Hepatocyte (in vitro differentiated cells): ENCODE data around the gene PRDM10. TPM values are rescaled to one million over a fixed set of nuclear protein-coding genes. Genes with fewer than 3 reads are reported as not detected.
A peak's percentile ranks its signal among the peaks of the same experiment; 100 is the strongest.

Experiments used
- DNase-seq: peaks from one replicate; pipeline ENCODE4 v3.0.0-alpha.2; 2016; ENCODE audit warnings: low spot score
- H2AFZ ChIP-seq: fragments of 200-600 bp; sonication (generic); 2 replicates; pipeline ENCODE4 v1.6.0; 2016; ENCODE audit warnings: antibody characterized with exemption, mild to moderate bottlenecking
- H3K27ac ChIP-seq: fragments of 200-600 bp; sonication (generic); 2 replicates; pipeline ENCODE4 v1.5.1; 2016; ENCODE audit warnings: mild to moderate bottlenecking
- H3K27me3 ChIP-seq: fragments of 200-600 bp; sonication (generic); 2 replicates; pipeline ENCODE4 v1.6.1; 2016
- H3K36me3 ChIP-seq: fragments of 200-600 bp; sonication (generic); replicated peaks from 2 replicates; pipeline ENCODE4 v1.5.1; 2016; ENCODE audit warnings: low read depth; ENCODE audit not compliant: insufficient read depth
- H3K4me1 ChIP-seq: fragments of 200-600 bp; sonication (generic); 2 replicates; pipeline ENCODE4 v1.5.1; 2016; ENCODE audit warnings: mild to moderate bottlenecking, moderate library complexity; ENCODE audit not compliant: insufficient read depth
- H3K4me2 ChIP-seq: fragments of 200-600 bp; sonication (generic); 2 replicates; pipeline ENCODE4 v1.6.0; 2016
- H3K4me3 ChIP-seq: fragments of 200-600 bp; sonication (generic); 2 replicates; pipeline ENCODE4 v1.5.1; 2016; ENCODE audit warnings: mild to moderate bottlenecking
- H3K79me2 ChIP-seq: fragments of 200-600 bp; sonication (generic); 2 replicates; pipeline ENCODE4 v1.6.0; 2017; ENCODE audit warnings: mild to moderate bottlenecking
- H3K9me2 ChIP-seq: fragments of 200-600 bp; sonication (generic); replicated peaks from 2 replicates; pipeline ENCODE4 v1.6.0; 2017; ENCODE audit warnings: mild to moderate bottlenecking; ENCODE audit not compliant: insufficient read depth
- H3K9me3 ChIP-seq: fragments of 200-600 bp; sonication (generic); 2 replicates; pipeline ENCODE4 v1.5.1; 2016; ENCODE audit warnings: low read depth, mild to moderate bottlenecking
- H4K20me1 ChIP-seq: fragments of 200-600 bp; sonication (generic); 2 replicates; pipeline ENCODE4 v1.6.0; 2016; ENCODE audit warnings: mild to moderate bottlenecking; ENCODE audit not compliant: insufficient read depth, poor library complexity, severe bottlenecking
- CTCF ChIP-seq: fragments of 200-600 bp; sonication (generic); IDR thresholded peaks from 2 replicates; pipeline ENCODE4 v1.5.1; 2016; ENCODE audit warnings: antibody characterized with exemption, mild to moderate bottlenecking; ENCODE audit not compliant: poor library complexity
- EZH2 ChIP-seq: fragments of 200-600 bp; sonication (generic); IDR thresholded peaks from 2 replicates; pipeline ENCODE4 v1.6.1; 2016; ENCODE audit warnings: antibody characterized with exemption, mild to moderate bottlenecking, borderline replicate concordance
- EZH2phosphoT487 ChIP-seq: fragments of 200-600 bp; sonication (generic); IDR thresholded peaks from one replicate; pipeline ENCODE4 v1.6.1; 2018; ENCODE audit warnings: antibody characterized with exemption, mild to moderate bottlenecking, low read depth, moderate library complexity; ENCODE audit not compliant: unreplicated experiment, severe bottlenecking
- WGBS: methylation state at CpG from one replicate; pipeline ENCODE4 v1.1.6; 2016; ENCODE audit warnings: low lambda C conversion rate; ENCODE audit errors: missing lambda C conversion rate; 5-methylcytosine and 5-hydroxymethylcytosine counted together
- polyA plus RNA-seq: library from polyadenylated mRNA; unstranded; fragments of >200 nt; fragmentation: Nextera tagmentation; extraction: Ambion mirVana; gene quantifications from 2 replicates; pipeline ENCODE4 v1.2.1, GENCODE V29; 2016
- total RNA-seq: library from RNA; depleted of rRNA; stranded (reverse); fragments of >200 nt; gene quantifications from 2 replicates; pipeline ENCODE4 v1.2.3, GENCODE V29; 2014

Gene PRDM10
- total and polyA plus RNA-seq, 2 experiments from 2014 or later, result 3.8 to 7.1 TPM

GRCh38 chr11:130031056-130031455 is 28.4 kb upstream of the PRDM10 start:
- Histone ChIP-seq H3K27ac (no peak overlapping the region), H3K36me3 (no peaks in the 10 kb centered on the region), H3K79me2 (no peaks in the 10 kb centered on the region), H3K4me2 (no peak overlapping the region), H3K9me3 (no peaks in the 10 kb centered on the region), H4K20me1 (no peaks in the 10 kb centered on the region), H3K27me3 (no peaks in the 10 kb centered on the region), H2AFZ (no peak overlapping the region), H3K4me1 (peaks cover 5% of the 10 kb centered on the region), H3K9me2 (no peaks in the 10 kb centered on the region), H3K4me3 (no peak overlapping the region)
- WGBS, result 43% methylated on average over 1 of the region's 1 CpG
- TF ChIP-seq EZH2 (no peak), CTCF (no peak), EZH2phosphoT487 (no peak)
- no peak for DNase-seq

- H3K4me1 ChIP-seq, result peaks cover 5% of the 10 kb centered on the region
- no peak overlapping the region for H3K4me3 ChIP-seq
- DNase-seq, result no peak
- peak overlapping the region; percentile 4 for H3K4me2 ChIP-seq
- no peaks in the 10 kb centered on the region for H3K36me3 ChIP-seq
- TF ChIP-seq EZH2 (no peak), CTCF (no peak), EZH2phosphoT487 (no peak)
- no peaks in the 10 kb centered on the region for H4K20me1 ChIP-seq
- H3K9me2 ChIP-seq, result no peaks in the 10 kb centered on the region
- no peaks in the 10 kb centered on the region for H3K79me2 ChIP-seq
- H3K27ac ChIP-seq, result no peak overlapping the region
- WGBS, result 65% methylated on average over 3 of the region's 3 CpGs
- no peaks in the 10 kb centered on the region for H3K9me3 ChIP-seq
- peak overlapping the region; percentile 4 for H2AFZ ChIP-seq
- no peaks in the 10 kb centered on the region for H3K27me3 ChIP-seq
Measured at GRCh38 chr11:130029137-130029536, 26.5 kb upstream of the PRDM10 start.

- Histone ChIP-seq H3K27me3 (no peaks in the 10 kb centered on the region), H3K9me2 (no peaks in the 10 kb centered on the region), H3K27ac (no peak overlapping the region), H3K4me2 (no peak overlapping the region), H2AFZ (no peak overlapping the region), H3K9me3 (no peaks in the 10 kb centered on the region), H3K36me3 (no peaks in the 10 kb centered on the region), H3K79me2 (no peaks in the 10 kb centered on the region), H3K4me1 (peaks cover 5% of the 10 kb centered on the region), H3K4me3 (no peak overlapping the region), H4K20me1 (no peaks in the 10 kb centered on the region)
- TF ChIP-seq EZH2phosphoT487, result no peak
- TF ChIP-seq EZH2, result no peak
- no peak for TF ChIP-seq CTCF
- WGBS, result 53% methylated on average over 1 of the region's 1 CpG
- no peak for DNase-seq
Measured at GRCh38 chr11:130025371-130025770, 22.7 kb upstream of the PRDM10 start.

- TF ChIP-seq EZH2, result no peak
- no peak for TF ChIP-seq EZH2phosphoT487
- TF ChIP-seq CTCF, result no peak
- no peak for DNase-seq
- no peak overlapping the region for H3K27ac ChIP-seq
- no peaks in the 10 kb centered on the region for H3K27me3 ChIP-seq
- WGBS, result 90% methylated on average over 1 of the region's 1 CpG
- no peak overlapping the region for H3K4me2 ChIP-seq
- H2AFZ ChIP-seq, result no peak overlapping the region
- H3K9me2 ChIP-seq, result no peaks in the 10 kb centered on the region
- H3K9me3 ChIP-seq, result no peaks in the 10 kb centered on the region
- H3K4me1 ChIP-seq, result peaks cover 5% of the 10 kb centered on the region
- no peaks in the 10 kb centered on the region for H4K20me1 ChIP-seq
- no peak overlapping the region for H3K4me3 ChIP-seq
- H3K36me3 ChIP-seq, result no peaks in the 10 kb centered on the region
- H3K79me2 ChIP-seq, result no peaks in the 10 kb centered on the region
Measured at GRCh38 chr11:130024361-130024760, 21.7 kb upstream of the PRDM10 start.
